GM18951 (cell line): Measurements from ENCODE around the gene PLA2G4A.

ENCODE experiments used
- POLR2A ChIP-seq: IDR thresholded peaks from 4 replicates; pipeline ENCODE4 v1.6.1; 2011; ENCODE audit warnings: mild to moderate bottlenecking; ENCODE audit not compliant: insufficient read length, insufficient read depth; ENCODE audit errors: extremely low read depth
- in situ Hi-C: fragments of 300-500 bp; cut with MboI; formaldehyde crosslinking; loops from one replicate; pipeline ENCODE4 v1.12.0; 2022; ENCODE audit warnings: low sequenced_read_pairs, mixed read lengths, inconsistent platforms; ENCODE audit not compliant: unreplicated experiment

The PLA2G4A gene

DNA sequence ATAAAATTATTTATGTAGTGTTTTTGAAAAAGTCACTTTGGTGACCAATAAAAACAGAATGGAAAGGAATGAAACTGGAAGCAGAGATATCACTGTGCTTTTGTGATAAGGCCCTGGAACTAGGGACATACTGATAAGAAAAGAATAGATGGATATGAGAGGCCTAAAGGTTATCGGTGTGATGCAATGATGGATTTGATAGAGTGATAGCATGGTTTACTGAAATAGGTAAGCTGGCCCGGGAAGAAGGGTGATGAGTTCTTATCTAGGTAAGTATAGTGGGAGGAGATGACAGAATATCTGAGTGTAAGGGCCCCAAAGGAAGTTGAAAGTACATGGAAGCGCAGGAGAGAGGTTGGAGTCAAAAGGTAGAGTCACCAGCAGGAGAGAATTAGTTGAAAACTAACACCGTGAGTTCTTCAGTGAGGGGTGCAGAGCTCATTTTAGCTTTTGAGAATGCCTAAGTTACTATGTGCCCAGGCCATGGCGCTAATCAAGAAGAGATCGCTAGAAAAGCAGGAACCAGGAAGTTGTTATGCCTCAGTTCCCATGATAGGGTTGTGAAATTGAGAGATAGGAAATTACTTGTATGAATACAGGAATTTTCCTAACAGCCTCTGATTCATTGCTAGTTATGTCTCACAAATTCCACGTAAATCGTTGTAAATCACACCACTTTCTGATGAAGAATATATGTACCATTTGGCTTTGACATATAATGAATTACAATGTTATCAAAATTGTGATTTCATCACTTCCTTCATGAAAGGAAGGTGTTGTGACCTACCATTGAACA is 115.3 kb downstream of the PLA2G4A start:
- no peak for TF ChIP-seq POLR2A
- in situ Hi-C loops, result no loop called here

DNA sequence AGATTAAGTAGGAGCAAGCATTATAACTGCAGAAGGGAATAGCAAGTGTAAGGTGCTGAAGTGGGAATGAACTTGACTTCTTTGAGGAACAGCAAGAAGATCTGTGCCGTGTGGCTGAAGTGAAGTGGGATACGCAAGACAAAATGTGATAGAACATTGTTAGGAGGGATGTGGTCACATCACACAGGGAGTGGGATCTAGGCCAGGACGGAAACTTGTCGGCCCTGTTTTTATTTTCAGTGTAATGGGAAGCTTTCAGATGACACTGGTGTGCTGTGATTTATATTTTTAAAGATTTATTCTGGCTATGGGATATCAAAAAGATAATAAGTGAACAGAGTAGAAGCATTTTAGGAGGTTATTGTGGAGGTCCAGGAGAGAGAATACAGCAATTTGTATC is 116.4 kb downstream of the PLA2G4A start:
- no peak for TF ChIP-seq POLR2A
- in situ Hi-C loops, result no loop called here

- in situ Hi-C loops, result no loop called here
- no peak for TF ChIP-seq POLR2A
Measured at GRCh38 chr1:186948535-186948934, 119.8 kb downstream of the PLA2G4A start.

- in situ Hi-C loops, result no loop called here
- no peak for TF ChIP-seq POLR2A
Measured at GRCh38 chr1:186949173-186949572, 120.4 kb downstream of the PLA2G4A start.

DNA sequence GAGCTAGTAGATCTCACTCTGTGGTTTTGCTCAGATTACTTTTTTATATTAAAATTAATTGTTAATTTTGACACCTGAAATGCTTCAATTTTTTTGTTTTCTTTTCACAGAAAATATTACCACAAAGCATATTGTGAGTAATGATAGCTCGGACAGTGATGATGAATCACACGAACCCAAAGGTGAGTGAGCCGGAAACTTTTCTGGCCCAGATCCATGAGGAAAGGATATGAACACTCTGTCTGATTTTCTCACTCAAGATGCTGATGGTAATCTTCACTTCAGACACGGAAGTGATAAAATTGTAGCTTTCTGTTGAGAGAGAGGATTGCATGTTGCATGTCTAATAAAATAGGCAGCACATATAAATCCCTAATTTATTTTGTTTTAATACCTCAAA is 121.8 kb downstream of the PLA2G4A start:
- in situ Hi-C loops, result no loop called here
- TF ChIP-seq POLR2A, result no peak

DNA sequence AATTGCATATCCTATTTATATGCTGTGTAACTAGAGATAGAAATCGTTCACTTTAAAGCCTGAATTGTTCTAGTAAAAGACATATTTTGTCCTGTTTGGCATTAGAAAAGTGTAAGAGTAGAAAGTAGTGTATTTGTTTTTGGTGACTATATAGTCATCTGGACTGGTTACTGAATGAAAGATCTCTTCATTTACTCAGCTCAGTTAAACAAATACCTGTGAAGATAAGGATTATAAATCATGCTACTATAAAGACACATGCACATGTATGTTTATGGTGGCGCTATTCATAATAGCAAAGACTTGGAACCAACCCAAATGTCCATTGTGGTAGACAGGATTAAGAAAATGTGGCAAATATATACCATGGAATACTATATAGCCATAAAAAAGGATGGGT is 125.1 kb downstream of the PLA2G4A start:
- in situ Hi-C loops, result no loop called here
- TF ChIP-seq POLR2A, result no peak

DNA sequence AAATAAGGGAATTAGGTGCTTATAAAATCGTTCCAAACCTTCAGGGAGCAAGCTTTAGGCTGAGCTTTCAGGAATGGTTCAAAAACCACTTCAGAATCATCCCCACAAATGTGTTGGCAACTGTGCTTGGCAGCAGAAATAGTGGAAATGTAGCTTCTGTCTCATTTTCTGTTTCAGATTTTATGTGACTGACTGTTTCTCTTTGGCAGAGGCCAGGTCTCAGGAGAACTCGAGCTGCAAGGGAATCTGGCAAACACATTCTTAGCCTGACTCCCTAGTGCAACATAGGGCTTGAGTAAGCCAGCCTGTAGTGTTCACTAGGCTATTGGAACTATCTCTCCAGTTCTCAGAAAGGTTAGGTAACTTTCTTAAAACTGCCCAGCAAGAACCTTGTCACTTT is 128.6 kb downstream of the PLA2G4A start:
- no peak for TF ChIP-seq POLR2A
- in situ Hi-C loops, result no loop called here

DNA sequence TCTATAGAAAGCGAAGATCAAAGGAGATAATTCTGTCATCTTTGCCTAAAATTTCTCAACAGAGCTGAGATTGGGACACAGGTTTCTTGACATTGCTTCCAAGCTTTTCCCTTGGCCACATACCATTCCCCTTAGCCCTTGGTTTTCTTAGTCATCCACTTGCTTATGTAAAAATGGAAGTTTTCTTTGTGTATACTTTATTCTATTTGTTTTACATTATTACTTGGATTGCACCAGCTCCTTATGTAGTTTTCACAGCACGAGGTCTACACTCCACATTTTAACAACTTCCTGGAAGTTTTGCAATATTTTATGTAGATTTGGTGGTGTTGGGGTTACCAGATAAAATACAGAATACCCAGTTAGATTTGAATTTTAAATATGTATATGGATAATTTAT is 129.8 kb downstream of the PLA2G4A start:
- no peak for TF ChIP-seq POLR2A
- in situ Hi-C loops, result no loop called here

DNA sequence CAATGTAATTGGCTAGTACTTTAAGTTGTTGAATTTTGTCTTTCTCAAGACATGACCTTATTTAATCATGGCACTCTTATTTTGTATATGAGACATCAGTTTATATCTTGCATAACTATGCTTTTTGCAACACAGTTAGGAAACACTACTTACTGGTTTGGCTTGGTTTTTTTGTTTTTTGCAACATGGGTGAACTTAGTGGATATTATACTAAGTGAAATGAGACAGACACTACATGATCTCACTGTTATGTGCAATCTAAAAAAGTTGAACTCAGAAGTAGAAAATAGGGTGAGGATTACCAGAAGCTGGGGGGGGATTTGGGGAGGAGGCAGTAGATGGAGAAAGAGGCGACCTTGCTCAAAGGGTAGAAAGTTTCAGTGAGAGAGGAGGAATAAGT is 132.1 kb downstream of the PLA2G4A start:
- TF ChIP-seq POLR2A, result no peak
- in situ Hi-C loops, result no loop called here

DNA sequence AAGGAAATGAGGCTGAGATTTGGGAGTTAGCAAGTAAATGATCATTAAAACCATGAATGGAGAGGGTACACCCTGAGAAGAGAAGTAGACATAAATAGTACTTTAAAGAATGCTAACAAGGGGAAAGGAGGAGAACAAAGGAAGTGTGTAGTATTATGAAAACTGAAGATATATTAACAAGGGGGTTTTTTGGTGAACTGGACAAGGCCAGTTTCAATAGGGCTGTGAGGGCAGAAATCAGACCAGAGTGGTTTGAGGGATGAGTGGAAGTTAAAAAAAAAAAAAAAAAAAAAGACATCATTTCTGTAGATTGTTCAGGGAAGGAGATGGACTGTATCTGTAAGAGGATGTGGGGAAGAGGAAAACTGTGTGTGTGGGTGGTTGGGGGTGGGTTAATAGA is 137.1 kb downstream of the PLA2G4A start:
- in situ Hi-C loops, result no loop called here
- no peak for TF ChIP-seq POLR2A

- in situ Hi-C loops, result no loop called here
- no peak for TF ChIP-seq POLR2A
Measured at GRCh38 chr1:186966456-186966855, 137.7 kb downstream of the PLA2G4A start.

GRCh38 chr1:186967656-186968394 is 139.1 kb downstream of the PLA2G4A start:
- in situ Hi-C loops, result no loop called here
- no peak for TF ChIP-seq POLR2A

DNA sequence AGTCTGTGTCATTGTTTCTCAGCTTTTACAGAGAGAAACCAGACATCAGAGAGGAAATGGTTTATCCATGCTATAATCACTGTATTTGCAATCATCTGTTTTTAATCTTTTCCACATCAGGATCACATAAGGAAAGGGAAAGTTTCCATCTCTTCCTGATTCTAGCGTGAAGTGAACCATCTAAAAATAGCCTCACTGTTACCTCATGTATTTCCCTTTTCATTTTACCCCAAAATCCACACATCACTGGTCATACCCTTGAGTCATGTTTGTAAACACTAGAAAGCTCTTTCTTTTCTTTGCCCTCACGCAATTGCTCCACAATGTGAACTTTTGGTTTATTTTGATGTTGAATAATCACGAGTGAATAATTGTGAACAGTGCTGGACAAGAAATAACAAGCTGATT is 146.0 kb downstream of the PLA2G4A start:
- TF ChIP-seq POLR2A, result no peak
- in situ Hi-C loops, result no loop called here

- no peak for TF ChIP-seq POLR2A
- in situ Hi-C loops, result no loop called here
Measured at GRCh38 chr1:186975220-186975619, 146.5 kb downstream of the PLA2G4A start.
